Measurements from ENCODE around the gene RALGAPA2. TPM values are rescaled to one million over a fixed set of nuclear protein-coding genes. Genes with fewer than 3 reads are reported as not detected.

The RALGAPA2 gene
- total and polyA plus RNA-seq, 2 donors, result 15.3 to 41.6 TPM

DNA sequence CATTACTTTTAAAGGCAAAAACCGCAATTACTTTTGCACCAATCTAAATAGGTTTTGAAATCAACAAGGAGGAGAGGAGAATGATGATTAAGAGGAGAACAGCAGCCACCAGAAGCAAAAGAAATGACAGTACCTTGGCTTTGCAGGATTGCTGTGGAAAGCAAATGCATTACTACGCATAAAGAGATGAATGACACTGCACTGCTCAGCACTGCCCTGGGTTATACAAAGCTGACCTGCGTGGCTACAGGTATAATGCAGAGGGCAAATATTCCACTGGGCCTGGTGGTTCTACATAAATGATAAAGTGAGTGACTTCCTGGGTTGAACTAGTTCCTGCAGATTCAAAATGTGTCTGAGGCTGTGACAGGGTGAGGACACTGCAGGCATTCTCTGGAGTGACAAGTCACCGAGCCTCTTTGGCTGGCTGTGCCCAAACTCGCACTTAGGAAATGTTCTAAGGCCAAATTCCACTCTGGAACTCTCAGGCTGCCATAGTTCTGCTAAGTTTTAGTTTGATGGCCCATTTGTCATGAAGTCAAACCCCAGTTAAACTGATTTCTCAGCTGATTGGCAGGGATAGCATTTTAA lies 265.9 kb downstream of the RALGAPA2 start:
- 91% methylated on average over 5 of the region's 5 CpGs for WGBS
- Histone ChIP-seq H3K4me1 (ENCODE audit: insufficient read depth) (no peaks in the 10 kb centered on the region), H3K36me3 (ENCODE audit: insufficient read depth) (no peaks in the 10 kb centered on the region), H3K27ac (ENCODE audit: low read depth) (no peak overlapping the region), H3K4me3 (ENCODE audit: low read depth, low read length) (no peak overlapping the region)
- DNase-seq (ENCODE audit: extremely low spot score), result no peak

DNA sequence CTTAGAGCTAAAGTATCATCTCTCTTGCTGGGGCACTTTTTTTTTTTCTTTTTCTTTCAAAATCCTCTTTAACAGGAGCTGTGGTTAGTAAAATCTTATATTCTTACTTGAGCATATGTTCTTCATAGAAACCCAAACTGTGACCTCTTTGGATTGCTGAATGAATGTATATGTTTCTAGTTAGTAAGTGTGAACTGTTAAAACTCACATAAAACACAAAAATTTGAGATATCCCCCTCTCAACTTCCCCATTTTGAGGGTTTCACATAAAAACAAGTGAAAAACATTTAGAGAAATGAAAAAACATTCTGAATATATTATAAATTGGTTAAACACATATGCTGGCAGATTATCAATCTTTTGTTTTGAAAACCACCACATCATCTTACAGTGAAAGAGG lies 266.4 kb downstream of the RALGAPA2 start:
- no peak for DNase-seq (ENCODE audit: extremely low spot score)
- no peak overlapping the region for H3K27ac ChIP-seq (ENCODE audit: low read depth)
- H3K36me3 ChIP-seq (ENCODE audit: insufficient read depth), result no peaks in the 10 kb centered on the region
- H3K4me3 ChIP-seq (ENCODE audit: low read depth, low read length), result no peak overlapping the region
- H3K4me1 ChIP-seq (ENCODE audit: insufficient read depth), result no peaks in the 10 kb centered on the region

DNA sequence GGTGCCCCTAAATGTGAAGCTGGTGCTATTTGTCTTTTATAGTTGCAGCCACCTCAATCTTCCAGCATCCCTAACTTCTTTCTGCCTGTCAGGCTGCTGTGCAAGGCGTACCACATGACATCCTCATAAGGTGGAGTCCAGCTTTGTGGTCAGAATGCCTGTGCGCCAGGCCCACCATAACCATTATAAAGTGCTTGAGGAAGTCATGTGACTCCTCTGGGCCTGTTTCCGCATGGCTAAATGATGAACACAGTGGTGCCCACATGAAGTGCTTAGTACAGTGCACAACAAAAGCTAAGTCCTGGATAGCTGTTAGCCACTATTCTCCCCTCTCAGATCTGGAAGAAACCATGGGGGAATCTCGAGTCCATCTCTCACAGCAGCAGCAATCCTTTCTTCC lies 268.9 kb downstream of the RALGAPA2 start:
- 91% methylated on average over 4 of the region's 4 CpGs for WGBS
- H3K4me3 ChIP-seq (ENCODE audit: low read depth, low read length), result no peak overlapping the region
- H3K4me1 ChIP-seq (ENCODE audit: insufficient read depth), result no peaks in the 10 kb centered on the region
- no peak overlapping the region for H3K27ac ChIP-seq (ENCODE audit: low read depth)
- no peaks in the 10 kb centered on the region for H3K36me3 ChIP-seq (ENCODE audit: insufficient read depth)
- DNase-seq (ENCODE audit: extremely low spot score), result no peak

DNA sequence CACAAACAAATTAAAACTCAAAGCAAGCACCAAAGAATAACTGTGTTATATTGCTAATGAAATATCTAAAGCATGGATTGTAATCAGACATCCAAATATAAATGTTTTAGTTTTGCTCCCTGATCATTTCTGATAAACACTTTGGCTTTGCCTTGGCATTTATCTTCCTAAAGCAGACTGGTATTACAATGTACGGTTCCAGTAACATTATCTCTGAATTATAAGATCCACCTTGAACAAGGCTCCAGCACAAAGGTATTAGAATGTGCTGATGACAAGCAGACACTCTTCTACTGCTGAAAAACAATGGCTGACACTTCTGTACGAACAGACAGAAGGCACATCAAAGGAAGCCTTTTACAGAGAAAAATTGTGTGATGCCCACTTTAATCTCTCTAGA lies 270.0 kb downstream of the RALGAPA2 start:
- no peaks in the 10 kb centered on the region for H3K4me1 ChIP-seq (ENCODE audit: insufficient read depth)
- 85% methylated on average over 2 of the region's 2 CpGs for WGBS
- no peak overlapping the region for H3K27ac ChIP-seq (ENCODE audit: low read depth)
- DNase-seq (ENCODE audit: extremely low spot score), result no peak
- H3K4me3 ChIP-seq (ENCODE audit: low read depth, low read length), result no peak overlapping the region
- H3K36me3 ChIP-seq (ENCODE audit: insufficient read depth), result no peaks in the 10 kb centered on the region

DNA sequence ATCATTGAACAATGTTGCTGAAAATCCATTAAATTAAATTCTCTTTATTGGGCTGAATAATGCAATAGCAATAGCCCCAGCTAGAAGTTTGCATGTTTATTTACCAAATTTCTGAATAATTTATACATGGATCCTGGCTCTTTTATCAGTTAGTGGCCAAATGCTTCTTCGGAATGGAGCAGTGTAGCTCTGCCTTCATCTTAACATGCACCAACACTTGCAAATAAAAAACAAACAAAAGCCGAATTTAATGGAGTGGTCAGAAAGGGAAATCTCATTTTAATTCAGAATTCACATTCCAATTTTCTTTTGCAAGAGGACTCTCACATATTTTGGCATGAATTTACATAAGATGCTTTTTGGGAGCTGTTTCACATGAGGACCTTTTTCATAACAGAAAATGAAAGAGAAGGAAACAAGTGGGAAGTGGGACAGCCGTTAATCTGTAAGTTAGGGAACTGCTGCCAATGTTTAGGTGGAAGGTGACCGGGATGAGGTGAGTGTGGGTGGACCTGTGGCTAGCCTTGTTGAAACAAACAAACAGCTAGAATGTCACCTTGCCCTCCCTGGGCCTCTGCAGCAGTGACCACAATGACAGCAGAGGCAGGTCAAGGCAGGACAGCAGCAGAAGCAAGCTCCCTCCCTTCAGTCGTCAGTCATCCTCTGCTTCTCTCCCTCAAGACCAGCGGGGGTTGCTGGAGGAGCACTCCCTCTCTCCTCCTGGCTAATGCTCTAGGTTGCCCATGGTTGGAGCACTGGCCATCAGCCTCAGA lies 271.4 kb downstream of the RALGAPA2 start:
- H3K36me3 ChIP-seq (ENCODE audit: insufficient read depth), result no peaks in the 10 kb centered on the region
- DNase-seq (ENCODE audit: extremely low spot score), result no peak
- no peak overlapping the region for H3K4me3 ChIP-seq (ENCODE audit: low read depth, low read length)
- no peak overlapping the region for H3K27ac ChIP-seq (ENCODE audit: low read depth)
- 56% methylated on average over 6 of the region's 6 CpGs for WGBS
- no peaks in the 10 kb centered on the region for H3K4me1 ChIP-seq (ENCODE audit: insufficient read depth)

DNA sequence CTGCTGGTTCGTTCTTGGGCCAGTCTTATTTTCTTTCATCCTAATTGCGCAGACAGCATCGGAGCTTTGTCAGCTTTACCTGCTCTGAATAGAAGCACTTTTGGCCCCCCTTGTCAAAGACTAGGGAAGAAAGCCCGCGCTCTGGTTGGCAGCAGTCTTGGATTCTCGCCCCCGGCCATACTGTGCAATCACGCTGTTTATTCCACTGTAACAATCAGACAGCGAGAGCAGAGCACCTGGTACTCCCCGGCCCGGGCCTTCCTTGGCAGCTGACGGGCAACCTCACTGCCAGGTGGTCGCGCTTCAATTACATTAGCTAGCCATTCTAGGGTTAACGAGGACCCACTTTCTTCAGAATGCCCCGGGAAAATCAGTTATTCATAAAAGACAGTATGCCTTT lies 272.0 kb downstream of the RALGAPA2 start:
- no peaks in the 10 kb centered on the region for H3K36me3 ChIP-seq (ENCODE audit: insufficient read depth)
- 93% methylated on average over 16 of the region's 16 CpGs for WGBS
- no peak overlapping the region for H3K4me3 ChIP-seq (ENCODE audit: low read depth, low read length)
- H3K4me1 ChIP-seq (ENCODE audit: insufficient read depth), result no peaks in the 10 kb centered on the region
- no peak for DNase-seq (ENCODE audit: extremely low spot score)
- no peak overlapping the region for H3K27ac ChIP-seq (ENCODE audit: low read depth)

DNA sequence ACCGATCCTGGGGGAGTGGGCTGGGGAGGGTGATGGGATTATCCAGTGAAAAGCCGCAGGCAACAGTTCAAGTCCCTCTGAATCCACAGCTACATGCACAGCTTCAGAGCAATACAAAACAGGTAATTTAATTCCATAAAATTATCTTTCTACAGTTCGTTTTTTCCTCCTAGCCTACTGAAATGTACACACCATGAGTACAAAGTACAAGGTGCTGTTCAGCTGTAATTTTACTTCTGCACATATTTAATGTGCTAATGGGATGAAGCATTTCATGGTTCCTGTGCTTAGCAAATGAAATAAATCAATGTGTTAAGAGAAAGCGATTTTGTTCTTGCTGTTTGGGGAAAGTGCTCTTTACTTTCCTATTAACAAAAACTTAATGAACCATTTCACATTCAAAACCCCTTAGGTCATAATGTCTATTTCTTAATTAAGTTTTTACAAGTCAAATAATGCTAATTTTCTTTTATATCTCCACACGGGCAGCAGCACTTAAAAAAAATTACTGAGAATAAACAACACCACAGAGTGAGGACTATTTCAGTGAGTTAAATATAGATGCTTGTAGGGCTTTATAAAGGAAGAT lies 272.7 kb downstream of the RALGAPA2 start:
- no peaks in the 10 kb centered on the region for H3K36me3 ChIP-seq (ENCODE audit: insufficient read depth)
- no peak overlapping the region for H3K4me3 ChIP-seq (ENCODE audit: low read depth, low read length)
- no peaks in the 10 kb centered on the region for H3K4me1 ChIP-seq (ENCODE audit: insufficient read depth)
- DNase-seq (ENCODE audit: extremely low spot score), result no peak
- WGBS, result 94% methylated on average over 5 of the region's 5 CpGs
- H3K27ac ChIP-seq (ENCODE audit: low read depth), result no peak overlapping the region

DNA sequence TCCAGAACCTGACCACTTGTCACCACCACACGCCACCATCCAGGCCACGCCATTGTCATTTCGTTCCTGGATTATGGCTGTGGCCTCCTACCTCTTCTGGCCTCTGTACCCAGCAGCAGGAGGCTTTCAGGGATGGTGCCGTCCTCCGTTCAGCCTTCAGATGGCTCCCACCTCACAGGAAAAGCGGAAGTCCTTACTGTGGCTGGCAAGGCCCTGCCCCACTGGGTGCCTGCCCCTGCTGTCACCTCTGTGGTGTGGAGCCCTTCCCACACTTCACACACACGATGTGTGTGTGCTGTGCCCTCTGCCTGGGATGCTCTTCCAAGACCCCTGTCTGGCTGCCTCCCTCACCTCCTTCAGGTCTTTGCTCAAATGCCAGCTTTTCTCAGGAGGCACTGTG lies 275.1 kb downstream of the RALGAPA2 start:
- Histone ChIP-seq H3K4me1 (ENCODE audit: insufficient read depth) (no peaks in the 10 kb centered on the region), H3K27ac (ENCODE audit: low read depth) (no peak overlapping the region), H3K36me3 (ENCODE audit: insufficient read depth) (no peaks in the 10 kb centered on the region), H3K4me3 (ENCODE audit: low read depth, low read length) (no peak overlapping the region)
- no peak for DNase-seq (ENCODE audit: extremely low spot score)
- 96% methylated on average over 7 of the region's 7 CpGs for WGBS

DNA sequence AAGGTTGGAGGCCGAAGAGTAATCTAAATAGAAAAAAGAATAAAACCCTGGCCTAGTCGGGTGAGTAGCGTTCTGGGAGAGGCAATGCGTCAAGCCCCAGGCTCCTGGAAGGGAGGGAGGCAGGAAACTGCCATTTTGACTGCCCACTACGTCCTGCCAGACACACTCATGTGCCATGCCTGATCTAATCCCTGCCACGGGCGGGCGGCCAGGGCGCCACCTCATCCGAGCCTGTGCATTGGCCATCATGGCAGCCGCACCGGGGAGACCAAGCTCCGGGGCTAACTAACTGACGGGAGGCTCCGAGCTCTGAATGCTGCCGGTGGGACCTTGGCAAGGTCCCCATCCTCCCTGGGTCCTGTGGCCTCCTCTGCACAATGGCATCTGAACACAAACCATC lies 275.8 kb downstream of the RALGAPA2 start:
- Histone ChIP-seq H3K4me3 (ENCODE audit: low read depth, low read length) (no peak overlapping the region), H3K36me3 (ENCODE audit: insufficient read depth) (no peaks in the 10 kb centered on the region), H3K27ac (ENCODE audit: low read depth) (no peak overlapping the region), H3K4me1 (ENCODE audit: insufficient read depth) (no peaks in the 10 kb centered on the region)
- 95% methylated on average over 16 of the region's 16 CpGs for WGBS
- no peak for DNase-seq (ENCODE audit: extremely low spot score)

DNA sequence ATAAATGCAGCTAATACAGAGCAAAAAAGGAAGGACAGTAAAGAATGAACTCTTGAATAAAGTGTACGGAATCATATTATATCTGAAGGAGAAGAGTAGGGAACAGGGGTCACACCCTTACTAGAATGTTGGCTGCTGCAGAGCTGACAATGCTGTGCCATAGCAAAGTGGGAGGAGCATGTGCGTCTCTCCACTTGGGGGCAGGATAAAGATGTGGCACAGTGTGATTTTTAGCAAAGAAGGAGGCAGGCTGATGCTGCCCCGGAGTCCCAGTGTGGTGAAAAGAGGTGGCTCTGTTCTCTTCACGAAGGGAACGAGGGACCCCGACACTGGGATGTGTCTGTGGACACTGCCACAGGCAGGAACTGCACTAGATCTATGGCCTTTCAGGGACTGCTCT lies 277.0 kb downstream of the RALGAPA2 start:
- no peaks in the 10 kb centered on the region for H3K4me1 ChIP-seq (ENCODE audit: insufficient read depth)
- H3K36me3 ChIP-seq (ENCODE audit: insufficient read depth), result no peaks in the 10 kb centered on the region
- H3K27ac ChIP-seq (ENCODE audit: low read depth), result no peak overlapping the region
- no peak for DNase-seq (ENCODE audit: extremely low spot score)
- WGBS, result 67% methylated on average over 6 of the region's 6 CpGs
- no peak overlapping the region for H3K4me3 ChIP-seq (ENCODE audit: low read depth, low read length)

DNA sequence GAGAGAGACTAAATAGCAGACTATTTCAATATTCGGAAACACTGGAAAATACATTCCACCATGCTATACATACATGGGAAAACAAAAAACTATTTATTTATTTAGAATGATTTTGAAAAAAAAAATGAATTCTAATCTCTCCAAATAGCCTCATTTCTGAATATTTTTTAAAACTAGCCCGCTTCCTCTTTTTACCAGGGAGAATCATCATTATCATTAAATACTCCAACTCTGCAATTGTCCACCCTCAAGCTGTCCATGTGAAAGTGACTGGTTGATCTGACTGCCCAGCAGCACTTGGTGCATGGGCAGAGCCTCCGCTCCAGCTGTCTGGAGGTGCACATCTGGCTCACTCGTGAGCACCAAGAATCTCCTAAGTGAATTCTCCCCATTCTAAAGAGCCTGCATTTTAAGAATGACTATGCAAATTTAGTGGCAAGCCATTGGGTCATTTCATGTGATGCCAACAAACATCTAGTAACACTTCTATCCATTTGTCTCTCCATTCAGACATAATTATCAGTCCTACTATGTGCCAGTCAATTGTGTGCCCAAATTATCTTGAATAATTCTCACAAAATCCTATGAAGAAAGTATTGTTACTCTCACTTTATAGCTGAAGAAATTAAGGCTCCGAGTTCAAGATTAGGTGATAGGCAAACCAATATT lies 279.7 kb downstream of the RALGAPA2 start:
- Histone ChIP-seq H3K4me3 (ENCODE audit: low read depth, low read length) (no peak overlapping the region), H3K36me3 (ENCODE audit: insufficient read depth) (no peaks in the 10 kb centered on the region), H3K27ac (ENCODE audit: low read depth) (no peak overlapping the region), H3K4me1 (ENCODE audit: insufficient read depth) (no peaks in the 10 kb centered on the region)
- DNase-seq (ENCODE audit: extremely low spot score), result no peak
- 96% methylated on average over 5 of the region's 5 CpGs for WGBS

DNA sequence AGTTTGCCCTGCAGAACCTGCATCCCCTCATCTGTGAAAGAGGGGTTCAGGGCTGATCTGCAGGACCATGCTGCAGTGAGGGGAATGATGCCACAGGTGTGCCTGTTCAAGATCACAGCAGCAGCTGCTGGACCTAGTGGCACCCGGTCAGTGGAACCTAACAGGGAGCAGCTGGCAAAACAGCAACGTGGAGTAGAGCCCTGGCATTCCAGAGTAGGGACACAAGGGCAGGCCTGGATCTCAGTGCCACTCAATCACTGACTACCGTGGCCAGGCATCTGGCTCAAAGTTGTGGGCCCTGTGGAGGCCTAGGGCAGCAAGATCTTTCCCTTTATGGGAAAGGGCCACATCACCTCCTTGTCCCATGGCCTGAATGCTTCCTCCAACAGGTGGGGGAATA lies 282.4 kb downstream of the RALGAPA2 start:
- Histone ChIP-seq H3K36me3 (ENCODE audit: insufficient read depth) (no peaks in the 10 kb centered on the region), H3K4me1 (ENCODE audit: insufficient read depth) (no peaks in the 10 kb centered on the region), H3K4me3 (ENCODE audit: low read depth, low read length) (no peak overlapping the region), H3K27ac (ENCODE audit: low read depth) (no peak overlapping the region)
- 83% methylated on average over 3 of the region's 3 CpGs for WGBS
- no peak for DNase-seq (ENCODE audit: extremely low spot score)

DNA sequence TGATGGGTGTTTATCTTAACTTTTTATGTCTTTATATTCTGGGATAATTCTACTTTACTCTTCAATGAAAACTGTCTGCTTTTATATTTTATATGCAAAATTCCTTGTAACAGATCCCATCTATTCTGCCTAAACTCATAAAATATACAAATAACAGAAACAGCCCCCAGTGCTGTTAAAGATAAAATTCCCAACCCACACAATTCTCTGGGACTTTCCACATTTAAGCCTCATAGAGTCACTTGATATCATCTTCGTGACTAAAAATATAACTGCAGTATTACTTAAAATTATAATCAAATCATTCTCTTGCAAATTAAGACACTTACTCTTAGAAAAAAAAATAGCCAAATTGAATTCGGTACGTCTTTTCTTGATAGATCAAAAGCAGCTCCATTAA lies 284.4 kb downstream of the RALGAPA2 start:
- H3K36me3 ChIP-seq (ENCODE audit: insufficient read depth), result no peaks in the 10 kb centered on the region
- no peak overlapping the region for H3K27ac ChIP-seq (ENCODE audit: low read depth)
- no peak for DNase-seq (ENCODE audit: extremely low spot score)
- H3K4me3 ChIP-seq (ENCODE audit: low read depth, low read length), result no peak overlapping the region
- no peaks in the 10 kb centered on the region for H3K4me1 ChIP-seq (ENCODE audit: insufficient read depth)
- 67% methylated on average over 3 of the region's 3 CpGs for WGBS

All from urinary bladder (tissue), 4 donors.